Keratinocyte (primary cell): ENCODE results near the gene ELAPOR1.

Source experiments
- EZH2 ChIP-seq: IDR thresholded peaks from one replicate; pipeline ENCODE4 v1.6.1; 2012; ENCODE audit warnings: inconsistent platforms, mild to moderate bottlenecking, low read length, moderate library complexity
- TF ChIP-seq, protein P1 (sequence below), 3 experiments: IDR thresholded peaks in 1 of 3; conservative IDR thresholded peaks in 1 of 3; optimal IDR thresholded peaks in 1 of 3; 2 replicates in 2 of 3; 3 replicates in 1 of 3; pipeline versions ENCODE3 to v1.5.1; 2011; ENCODE audit warnings: low read length in 3 of 3, mild to moderate bottlenecking in 3 of 3, moderate library complexity in 2 of 3, control low read depth in 1 of 3, inconsistent platforms in 1 of 3; ENCODE audit not compliant: insufficient read depth in 2 of 3; ENCODE audit errors: extremely low read depth in 1 of 3

DNA sequence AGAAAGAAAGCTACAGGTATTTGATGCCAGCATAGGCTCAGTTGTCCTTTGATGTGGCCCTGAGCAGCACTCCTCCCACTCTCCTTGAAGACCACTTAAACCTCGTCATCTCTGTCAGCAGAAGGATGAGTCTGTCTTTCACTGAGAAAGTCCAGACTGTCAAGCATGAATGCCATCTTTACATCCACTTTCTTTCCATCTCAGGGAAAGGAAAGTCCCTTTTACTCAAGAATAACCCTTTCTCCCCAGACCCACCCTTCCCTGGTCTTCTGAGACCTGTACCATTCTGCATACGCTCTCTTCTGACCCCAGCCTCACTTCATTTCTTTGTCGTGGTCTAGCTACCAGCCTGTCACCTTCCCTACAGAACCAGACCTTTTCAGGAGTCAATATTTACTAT, 4.0 kb upstream of the ELAPOR1 start:
- TF ChIP-seq, protein P1, sequence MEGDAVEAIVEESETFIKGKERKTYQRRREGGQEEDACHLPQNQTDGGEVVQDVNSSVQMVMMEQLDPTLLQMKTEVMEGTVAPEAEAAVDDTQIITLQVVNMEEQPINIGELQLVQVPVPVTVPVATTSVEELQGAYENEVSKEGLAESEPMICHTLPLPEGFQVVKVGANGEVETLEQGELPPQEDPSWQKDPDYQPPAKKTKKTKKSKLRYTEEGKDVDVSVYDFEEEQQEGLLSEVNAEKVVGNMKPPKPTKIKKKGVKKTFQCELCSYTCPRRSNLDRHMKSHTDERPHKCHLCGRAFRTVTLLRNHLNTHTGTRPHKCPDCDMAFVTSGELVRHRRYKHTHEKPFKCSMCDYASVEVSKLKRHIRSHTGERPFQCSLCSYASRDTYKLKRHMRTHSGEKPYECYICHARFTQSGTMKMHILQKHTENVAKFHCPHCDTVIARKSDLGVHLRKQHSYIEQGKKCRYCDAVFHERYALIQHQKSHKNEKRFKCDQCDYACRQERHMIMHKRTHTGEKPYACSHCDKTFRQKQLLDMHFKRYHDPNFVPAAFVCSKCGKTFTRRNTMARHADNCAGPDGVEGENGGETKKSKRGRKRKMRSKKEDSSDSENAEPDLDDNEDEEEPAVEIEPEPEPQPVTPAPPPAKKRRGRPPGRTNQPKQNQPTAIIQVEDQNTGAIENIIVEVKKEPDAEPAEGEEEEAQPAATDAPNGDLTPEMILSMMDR (optimal IDR thresholded peaks at IDR 0.05 in 1 of 3, IDR thresholded peaks at IDR 0.05 in 1 of 3, conservative IDR thresholded peaks at IDR 0.05 in 1 of 3; ENCODE audit: extremely low read depth in 1 of 3, insufficient read depth in 2 of 3, low read length in 3 of 3), result no peak
- TF ChIP-seq EZH2, result no peak
